HT-29 (cell line): ENCODE results near the gene TTC28. TPM values are rescaled to one million over a fixed set of nuclear protein-coding genes. Genes with fewer than 3 reads are reported as not detected.

Experiments used
- DNase-seq: peaks from one replicate; pipeline ENCODE4 v3.0.0-alpha.2; 2015; ENCODE audit warnings: low spot score
- total RNA-seq: library from RNA; depleted of rRNA; stranded (reverse); fragments of >200 nt; shearing (Covaris generic); gene quantifications from 2 replicates; pipeline ENCODE4 v1.2.3, GENCODE V29; 2014

Gene TTC28
- total RNA-seq, 1 experiment from 2014 or later, result not detected

DNA sequence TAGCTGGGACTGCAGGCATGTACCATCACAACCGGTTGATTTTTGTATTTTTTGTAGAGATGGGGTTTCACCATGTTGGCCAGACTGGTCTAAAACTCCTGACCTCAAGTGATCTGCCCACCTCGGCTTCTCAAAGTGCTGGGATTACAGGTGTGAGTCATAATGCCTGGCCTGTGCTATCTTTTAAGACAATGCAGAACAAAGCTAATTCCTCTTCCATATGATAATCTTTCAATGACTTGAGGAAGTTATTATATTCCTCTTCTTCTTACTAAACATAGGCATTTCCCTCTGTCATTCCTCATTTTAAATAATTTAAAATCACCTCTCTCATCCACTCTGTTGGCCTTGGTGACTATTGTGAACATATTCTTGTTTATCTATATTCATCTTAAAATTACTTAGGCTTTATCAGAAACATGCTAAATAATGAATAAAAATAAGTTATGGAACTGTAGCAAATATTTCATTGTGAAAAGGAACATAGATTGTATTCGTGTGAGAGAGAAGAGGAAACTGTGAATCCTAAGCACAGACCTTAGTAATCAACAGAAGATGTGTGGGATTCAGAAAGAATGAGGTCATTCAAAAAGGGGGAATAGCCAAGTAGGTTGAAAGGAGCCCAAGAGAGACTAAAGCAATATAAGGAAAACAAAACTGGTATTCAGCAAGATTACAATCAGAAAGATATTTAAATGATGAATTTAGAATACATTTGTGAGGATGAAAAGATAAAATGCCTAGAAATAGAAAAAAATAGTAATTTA is 269.4 kb downstream of the TTC28 start:
- DNase-seq, result no peak

DNA sequence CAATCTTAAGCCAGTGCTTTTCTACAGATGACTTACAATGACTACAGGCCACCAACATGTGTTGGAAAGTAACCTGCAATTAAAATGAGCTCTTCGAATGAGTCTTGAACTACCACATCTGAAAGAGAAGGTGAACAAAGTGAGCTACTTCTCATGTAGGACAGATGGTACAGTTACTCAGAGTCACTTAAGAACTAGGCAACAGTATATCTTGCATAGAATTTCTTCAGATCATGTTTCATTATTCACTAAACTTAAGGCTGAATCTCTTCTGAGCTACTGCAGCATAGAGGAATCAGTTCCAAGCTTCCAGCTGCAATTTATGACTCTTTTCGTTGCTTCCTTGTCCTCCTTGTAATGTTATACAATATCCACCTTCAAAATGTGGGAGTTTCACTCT is 270.9 kb downstream of the TTC28 start:
- no peak for DNase-seq

DNA sequence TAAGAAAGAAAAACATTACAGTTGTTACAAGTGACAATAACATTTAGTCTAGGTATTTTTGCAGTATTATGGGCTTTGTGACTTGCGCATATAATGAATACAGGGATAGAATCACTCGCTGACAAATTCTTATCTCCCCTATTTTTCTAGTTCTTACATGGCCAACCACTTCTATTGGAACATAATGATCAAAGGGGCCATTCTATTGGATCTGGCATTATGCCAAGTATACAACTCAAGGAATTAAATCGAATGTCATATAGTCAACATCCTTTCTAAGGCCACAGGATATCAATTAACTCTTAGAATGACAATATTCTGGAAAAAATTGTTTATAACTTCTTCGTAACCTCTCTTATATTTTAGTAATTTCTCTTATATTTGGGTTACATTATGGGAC is 272.0 kb downstream of the TTC28 start:
- DNase-seq, result no peak

DNA sequence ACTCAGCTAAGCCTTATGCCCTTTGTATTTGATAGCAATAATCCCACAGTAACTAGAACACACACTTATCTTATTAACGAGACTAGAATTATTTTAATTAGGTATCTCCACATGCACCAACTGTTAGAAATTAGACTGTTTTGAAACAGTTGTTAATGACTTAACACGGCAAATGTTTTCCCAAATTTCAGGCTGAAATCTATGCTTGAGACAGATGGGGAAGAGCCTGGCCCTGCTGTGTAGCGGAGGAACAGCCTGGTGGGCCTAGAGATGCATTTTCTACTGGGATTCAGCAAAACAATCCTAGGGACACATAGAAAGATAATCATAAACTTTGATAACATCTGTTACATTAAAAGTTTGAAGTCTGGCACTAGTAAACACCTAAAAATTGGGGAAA is 273.4 kb downstream of the TTC28 start:
- no peak for DNase-seq

DNA sequence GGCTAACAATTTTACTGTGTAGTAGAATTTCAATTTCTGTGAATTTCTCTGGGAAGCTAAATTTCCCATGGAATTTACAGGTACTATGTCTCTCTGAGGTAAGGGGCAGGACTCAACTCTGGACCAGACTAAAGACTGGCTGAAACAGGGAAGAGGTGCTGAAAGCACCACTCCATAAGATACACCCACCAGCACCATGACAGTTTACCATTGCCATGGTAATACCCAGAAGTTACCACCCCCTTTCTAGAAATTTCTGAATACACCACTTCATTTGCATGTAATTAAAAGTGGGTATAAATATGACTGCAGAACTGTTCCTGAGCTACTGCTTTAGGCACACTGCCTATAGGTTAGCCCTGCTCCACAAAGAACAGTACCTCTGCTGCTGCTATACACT is 274.1 kb downstream of the TTC28 start:
- DNase-seq, result no peak

DNA sequence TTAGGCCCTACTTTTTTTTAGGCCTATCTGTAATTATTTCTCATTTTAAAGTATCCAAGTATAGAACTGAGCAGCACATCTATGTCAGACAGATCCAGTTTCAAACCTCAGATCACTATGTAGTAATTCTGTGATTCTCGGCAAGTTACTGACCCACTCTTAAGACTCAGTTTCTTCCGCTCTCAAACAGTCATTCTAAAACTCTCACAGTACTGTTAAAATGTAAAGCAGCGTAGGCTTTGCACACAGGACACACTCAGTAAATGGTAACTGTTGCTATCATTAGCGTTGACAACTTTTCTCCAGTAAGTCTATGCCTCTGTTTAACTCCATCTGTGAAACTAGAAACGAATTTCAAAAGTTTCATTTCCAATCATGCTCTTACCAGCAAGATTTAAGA is 277.1 kb downstream of the TTC28 start:
- DNase-seq, result no peak

DNA sequence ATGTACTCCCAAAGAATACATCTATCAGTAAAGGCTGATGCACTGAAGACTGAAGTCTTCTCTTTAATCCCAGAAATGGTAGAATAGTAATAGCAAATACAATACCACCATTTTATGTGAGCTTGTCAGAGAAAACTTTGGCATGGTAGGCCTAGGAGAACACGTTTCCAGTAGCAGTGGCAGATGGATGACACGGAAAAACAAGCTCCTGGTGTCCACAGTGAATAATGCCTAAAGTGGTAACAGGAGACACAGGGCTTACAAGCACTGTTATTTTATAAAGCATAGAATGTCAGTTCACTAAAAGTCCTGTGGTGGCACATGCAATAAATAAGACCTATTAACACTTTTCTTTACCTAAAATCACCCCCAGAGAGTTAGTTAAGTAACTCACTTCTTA is 277.6 kb downstream of the TTC28 start:
- no peak for DNase-seq

DNA sequence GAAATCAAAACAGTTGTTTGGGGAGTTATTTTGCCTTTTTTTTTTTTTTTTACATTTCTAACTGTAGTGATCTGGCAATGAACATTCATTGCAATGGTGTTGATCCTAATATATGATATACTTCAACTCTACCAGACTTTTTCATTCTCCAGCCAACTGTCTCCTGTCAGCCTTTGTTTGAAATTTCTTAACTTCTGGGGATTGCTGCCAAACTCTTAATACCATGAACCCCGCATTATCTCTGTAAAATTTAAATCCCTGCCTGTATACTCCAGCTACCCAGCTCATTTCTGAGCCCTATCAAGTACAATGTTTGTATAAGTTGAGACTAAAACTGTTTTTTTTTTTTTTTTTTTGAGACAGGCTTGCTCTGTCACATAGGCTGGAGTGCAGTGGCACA is 280.7 kb downstream of the TTC28 start:
- DNase-seq, result no peak

DNA sequence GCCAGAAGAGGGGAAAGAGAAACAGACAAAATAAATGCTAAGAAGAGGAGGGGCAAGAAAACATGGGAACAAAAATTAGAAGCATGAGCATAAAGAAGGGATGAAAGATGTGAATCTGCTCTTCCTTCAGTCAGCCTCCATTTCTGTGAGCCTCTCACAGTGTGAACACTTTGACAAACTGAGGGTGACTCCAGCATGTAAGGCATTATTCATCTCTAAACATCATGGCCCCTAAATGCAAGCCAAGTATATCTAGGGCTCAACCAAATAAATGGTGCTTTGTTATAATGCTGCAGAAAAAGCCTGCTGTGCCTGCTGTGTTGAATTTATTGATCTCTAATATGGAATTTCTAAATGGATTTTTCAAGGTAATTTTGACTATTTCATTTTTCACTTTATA is 281.3 kb downstream of the TTC28 start:
- no peak for DNase-seq

DNA sequence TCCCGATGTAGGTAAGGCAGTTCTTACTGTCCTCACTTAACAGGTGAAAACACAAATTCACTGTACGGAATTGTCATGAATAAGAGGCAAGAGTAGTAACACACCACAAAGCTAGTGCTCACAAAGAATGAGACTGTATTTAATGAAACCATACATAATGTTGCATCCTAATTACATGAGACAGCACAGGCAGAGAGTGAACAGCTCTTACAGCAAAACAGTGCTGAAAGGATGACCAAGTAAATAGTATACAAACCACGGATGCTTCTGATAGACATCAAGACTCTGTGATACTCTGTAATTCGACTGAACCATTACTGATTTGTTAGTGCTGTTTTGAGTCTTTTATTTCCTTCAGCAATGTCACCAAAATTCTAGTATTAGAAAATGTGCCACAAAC is 282.3 kb downstream of the TTC28 start:
- no peak for DNase-seq

DNA sequence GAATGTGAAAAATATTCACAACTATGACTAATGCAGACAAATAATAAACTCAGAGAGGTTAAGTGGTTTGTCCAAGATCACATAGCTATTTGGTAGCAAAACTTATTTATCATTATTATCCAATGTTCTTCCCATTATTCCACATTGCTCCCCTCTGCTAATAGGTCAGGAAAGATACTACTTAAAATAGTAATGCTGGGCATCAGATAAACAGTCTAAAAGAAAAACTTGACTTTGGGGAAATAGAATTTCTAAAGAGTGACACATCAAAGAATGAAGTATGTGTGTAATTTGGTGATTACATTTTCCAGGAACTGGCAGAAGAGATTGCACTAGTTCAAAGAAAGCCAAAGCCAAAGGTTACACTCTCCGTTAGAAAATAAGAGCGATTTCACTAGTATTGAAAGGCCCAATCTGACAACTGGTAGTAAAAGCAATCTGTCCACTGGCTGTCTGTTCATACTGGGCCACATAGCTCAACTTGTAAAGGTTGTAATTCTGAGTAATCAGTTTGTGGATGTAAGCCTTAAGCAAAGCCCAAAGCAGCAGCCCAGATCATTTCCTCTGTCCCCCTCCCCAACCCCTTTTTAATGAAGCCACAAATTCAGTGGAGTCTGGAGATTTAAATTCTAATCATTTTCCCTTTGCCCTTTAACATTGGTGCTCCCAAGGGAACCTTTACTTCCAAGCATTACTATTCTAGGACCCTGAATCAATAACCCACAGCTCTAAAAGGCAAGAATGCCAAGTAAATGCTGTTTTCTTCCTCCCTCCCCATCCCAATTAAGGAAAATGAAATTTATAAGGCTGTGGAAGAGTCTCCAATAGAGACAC is 283.5 kb downstream of the TTC28 start:
- no peak for DNase-seq

DNA sequence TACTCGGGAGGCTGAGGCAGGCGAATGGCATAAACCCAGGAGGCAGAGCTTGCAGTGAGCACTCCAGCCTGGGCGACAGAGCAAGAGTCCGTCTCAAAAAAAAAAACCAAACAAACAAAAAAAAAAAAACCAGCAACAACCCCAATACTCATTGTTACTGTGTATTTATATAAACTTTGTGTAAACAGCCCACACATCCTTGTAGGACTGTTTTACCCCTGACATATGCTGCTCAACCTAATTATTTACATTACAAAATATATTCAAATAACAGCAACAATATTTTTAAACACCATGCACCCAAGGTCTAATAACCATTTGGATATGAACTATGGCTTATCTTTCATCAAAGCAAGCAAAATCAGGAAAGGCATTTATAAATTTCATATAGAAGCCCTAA is 284.1 kb downstream of the TTC28 start:
- DNase-seq, result no peak

DNA sequence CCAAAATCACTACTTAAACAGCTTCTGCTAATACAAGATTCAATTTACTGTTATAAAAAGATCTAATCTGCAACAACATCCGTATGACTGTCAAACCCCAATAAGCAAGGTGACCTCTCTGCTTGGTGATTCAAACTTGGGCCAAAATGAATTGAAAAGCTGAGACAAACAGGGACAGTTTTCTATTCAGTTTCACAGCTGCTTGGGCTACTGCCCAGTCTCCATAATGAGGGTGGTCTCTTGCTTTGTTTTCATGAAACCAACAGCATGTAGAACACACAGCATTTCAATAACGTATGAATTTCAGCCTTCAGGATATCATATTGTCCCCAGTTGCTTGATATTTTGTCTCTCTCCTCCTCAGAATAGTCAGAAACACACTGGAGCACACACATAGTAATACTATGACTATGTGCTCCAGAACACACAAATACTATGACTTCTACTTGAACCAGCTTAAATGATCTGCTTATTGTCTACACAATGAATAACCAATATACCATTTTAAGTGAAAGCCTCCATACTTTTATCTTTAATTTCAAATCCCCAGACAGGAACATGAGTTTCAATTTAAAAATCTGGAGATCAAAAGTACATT is 285.0 kb downstream of the TTC28 start:
- no peak for DNase-seq

DNA sequence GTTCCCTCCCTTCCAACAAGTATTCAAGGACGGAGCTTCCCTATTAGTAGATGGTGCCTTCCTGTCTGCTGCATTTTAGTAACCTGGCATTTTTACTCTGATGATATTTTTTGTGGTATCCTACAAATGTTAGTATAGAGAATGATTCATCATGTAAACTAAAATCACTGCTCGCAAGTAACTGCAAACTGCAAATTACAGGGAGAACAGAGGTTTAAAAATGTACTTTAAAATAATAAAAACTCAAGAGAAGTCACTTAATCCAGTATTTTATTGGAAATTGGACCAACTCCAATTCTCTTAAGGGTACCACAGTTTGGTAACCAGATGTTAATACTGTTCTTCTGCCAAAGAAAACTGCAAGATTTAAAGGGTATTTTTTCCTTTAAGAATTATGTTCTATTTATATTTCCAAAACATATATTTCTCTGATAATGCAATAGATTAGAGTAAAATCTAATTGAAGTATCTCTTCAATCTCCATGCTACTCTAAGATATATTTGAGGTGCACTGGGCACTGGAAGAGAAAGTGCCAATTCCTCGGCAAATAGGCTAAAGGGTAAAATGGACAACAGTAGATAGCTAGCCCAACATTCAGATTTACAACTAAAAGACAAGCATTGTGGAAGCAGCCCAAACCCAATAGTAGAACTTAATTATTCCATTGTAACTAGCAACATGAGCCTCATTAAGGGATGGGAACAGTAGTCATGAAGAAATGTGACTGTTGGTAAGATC is 298.0 kb downstream of the TTC28 start:
- DNase-seq, result no peak

DNA sequence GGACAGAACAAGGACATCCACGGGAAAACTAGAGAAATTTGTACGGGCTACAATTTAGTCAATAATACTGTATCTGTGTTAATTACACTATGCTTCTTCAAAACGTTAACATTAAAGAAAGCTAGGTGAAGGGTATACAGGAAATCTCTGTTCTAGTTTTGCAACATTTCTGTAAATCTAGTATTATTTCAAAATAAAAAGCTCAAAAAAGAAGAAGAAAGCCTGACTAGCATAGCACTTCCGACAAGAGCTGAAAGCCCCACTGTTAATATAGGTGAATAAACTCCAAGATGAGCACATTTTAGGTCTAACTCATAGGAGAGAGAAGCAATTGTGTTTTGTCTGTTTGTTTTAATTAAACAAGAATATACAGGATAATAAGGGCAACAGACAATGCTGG is 299.7 kb downstream of the TTC28 start:
- DNase-seq, result no peak

DNA sequence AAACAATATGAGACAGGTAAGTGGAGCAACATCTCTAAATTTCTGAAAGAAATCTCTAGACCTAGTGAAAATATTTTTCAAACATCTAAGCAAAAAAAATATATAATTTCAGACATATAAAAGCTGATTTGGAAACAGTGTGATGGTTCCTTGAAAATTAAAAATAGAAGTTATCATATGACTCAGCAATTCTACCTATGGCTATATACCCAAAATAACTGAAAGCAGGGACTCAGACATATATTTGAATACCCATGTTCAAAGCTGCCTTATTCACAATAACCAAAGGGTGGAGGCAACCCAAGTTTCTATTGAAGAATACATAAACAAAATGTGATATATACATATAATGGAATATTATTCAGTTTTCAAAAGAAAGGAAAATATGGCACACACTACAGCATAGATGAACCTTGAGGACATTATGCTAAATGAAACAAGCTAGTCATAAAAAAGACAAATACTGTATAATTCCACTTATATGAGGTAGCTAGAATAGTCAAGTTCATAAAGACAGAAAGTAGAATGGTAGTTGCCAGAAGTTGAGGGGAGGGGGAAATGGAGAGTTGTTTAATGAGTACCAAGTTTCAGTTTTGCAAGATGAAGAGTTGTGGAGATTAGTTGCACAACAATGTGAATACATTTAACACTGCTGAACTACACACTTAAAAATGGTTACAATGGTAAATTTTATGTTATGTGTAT is 300.4 kb downstream of the TTC28 start:
- no peak for DNase-seq

DNA sequence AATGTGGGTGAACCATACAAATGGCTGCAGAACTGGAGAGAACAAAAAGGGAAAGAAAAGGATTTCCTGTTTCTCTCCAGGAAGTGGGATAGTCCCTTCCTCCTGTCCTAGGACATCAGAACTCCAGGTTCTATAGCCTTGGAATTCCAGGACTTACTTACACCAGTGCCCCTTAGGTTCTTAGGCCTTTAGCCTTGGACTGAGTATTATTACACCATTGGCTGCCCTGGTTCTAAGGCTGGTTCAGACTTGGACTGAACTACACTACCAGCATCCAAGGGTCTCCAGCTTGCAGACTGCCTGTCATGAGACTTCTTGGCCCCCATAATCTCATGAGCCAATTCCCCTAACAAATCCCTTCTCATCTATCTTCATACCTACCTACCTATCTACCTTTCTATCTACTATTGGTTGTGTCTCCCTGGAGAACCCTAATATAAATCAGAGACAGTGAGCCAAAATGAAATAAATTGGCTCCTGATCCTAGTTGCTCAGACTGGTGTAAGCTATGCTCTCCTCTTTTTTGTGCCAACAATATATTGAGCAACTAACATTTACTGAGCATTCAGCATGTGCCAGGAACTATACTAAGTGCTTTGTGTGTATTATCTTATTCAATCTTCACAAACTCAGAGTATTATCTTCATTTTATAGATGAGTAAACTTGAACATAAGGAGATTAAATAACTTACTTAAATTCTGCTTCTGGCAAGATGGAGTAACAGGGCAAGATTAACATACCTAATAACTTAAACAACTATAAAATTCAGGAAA is 303.7 kb downstream of the TTC28 start:
- no peak for DNase-seq

DNA sequence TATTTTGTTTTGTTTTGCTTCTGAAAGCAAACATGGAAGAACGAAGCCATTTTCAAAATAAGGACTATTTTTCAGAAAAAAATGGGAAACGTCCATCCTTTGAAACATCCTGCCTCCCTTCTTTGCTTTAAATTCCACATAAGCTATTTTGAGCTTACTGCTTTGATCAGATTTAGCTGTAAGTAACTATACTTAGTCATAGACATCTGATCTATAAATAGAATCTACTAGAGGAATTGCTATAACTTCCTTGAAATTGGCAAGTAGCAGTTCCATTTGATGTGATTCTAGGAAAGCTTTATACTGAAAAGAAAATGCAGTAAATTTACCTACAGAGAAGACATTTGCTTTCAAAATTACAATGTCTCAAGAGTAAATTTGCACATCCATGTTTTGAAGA is 305.8 kb downstream of the TTC28 start:
- no peak for DNase-seq

DNA sequence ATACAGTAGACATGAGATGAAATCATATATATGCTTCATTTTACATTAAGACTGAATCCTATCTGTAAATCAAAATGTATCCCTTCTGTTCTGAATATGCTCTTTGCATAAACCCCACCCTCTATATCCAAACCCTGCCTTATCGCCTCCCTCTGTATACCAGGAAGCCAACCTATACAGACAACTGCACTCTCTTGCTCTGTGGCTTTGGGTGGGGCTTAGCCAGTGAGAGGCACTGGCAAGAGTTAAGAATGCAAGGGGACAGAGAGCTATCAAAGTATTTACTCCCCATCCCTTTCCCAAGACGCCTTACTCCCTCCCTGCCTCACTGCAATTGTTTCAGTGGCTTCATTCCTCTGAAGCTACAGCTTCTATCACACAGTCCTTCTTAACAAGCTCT is 309.8 kb downstream of the TTC28 start:
- no peak for DNase-seq

DNA sequence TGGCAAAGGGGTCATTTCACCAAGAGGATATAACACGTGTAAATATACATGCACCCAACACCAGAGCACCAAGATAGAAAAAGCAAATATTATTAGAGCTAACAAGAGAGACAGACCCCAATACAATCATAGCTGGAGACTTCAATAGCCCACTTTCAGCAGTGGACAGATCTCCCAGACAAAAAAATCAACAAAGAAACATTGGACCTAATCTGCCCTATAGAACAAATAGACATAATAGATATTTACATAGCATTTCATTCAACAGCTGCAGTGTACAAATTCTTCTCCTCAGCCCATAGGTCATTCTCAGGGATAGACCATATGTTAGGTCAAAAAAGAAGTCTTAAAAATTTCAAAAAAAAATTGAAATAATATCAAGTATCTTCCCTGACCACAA is 312.8 kb downstream of the TTC28 start:
- DNase-seq, result no peak

DNA sequence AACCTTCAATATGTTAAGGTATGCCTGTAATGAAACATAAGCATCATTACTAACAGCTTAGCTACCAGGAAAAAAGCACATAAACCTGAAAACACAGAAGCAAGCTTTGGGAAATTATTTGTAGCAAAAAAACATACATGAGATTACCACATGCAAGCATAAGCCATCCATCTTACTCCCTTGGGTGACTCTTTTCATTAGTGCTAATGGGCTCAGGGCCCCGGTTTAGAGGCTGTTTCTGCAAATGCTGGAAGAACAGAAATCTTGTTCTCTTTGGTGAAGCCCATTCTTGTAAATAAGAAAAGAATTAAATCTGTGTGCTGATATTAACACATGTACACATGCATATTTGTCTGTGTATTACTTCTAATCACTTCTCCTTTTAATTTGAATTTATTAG is 314.3 kb downstream of the TTC28 start:
- no peak for DNase-seq
